ENCODE results near the gene FHAD1. TPM values are rescaled to one million over a fixed set of nuclear protein-coding genes. Genes with fewer than 3 reads are reported as not detected.

FHAD1 gene
- total and polyA plus RNA-seq, 9 of the 15 experiments (the other 6 are each of a cell fraction or from before 2014, with no cell fraction given) = 0.32 to 2.1 (median 1.5) TPM; not detected in 1

DNA sequence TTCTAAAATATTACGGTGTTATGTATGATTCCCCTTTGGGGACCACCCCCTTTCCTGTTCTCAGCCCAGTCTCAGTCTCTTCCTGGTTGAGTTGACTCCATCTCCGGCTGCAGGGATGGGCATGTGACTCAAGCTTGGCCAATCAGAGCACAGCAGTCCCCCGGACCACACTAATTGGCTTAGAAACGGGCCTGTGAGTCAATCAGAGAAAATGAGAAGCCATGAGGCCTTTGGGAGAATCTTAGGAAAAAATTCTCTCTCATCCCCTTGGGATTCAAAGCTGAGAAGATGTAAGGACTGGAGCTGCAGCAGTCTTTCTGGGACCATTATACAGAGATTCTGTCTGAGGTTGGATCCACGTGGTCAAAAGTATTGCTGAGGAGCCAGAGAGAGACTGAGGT is 10.7 kb upstream of the FHAD1 start (continued):
- peak; percentile 54; the same call in 1 of the 2 replicates for TF ChIP-seq MGA (IDR thresholded peaks at IDR 0.05)
- TF ChIP-seq SMAD1 (IDR thresholded peaks at IDR 0.05; ENCODE audit: low read depth, low read length, partially characterized antibody) = no peak
- TF ChIP-seq KLF10 (CRISPR knock-in tag; IDR thresholded peaks at IDR 0.05) = no peak
- TF ChIP-seq ZNF592 (IDR thresholded peaks at IDR 0.05) = no peak
- peak; percentile 89 for TF ChIP-seq RAD51 (IDR thresholded peaks at IDR 0.05; ENCODE audit: borderline replicate concordance, low read depth)
- TF ChIP-seq CREB1 (IDR thresholded peaks at IDR 0.05) = no peak
- TF ChIP-seq CREB1 (CRISPR knock-in tag; IDR thresholded peaks at IDR 0.05) = no peak
- TF ChIP-seq ZFX (CRISPR knock-in tag; IDR thresholded peaks at IDR 0.05) = no peak
- TF ChIP-seq NFE2 (IDR thresholded peaks at IDR 0.05; ENCODE audit: low read depth) = no peak
- 0 out of 2 replicates have a peak, but pooled peaks have one; percentile 49 for TF ChIP-seq ZNF175 (CRISPR knock-in tag; IDR thresholded peaks at IDR 0.05; ENCODE audit: low read depth)
- no peak for TF ChIP-seq ZNF134 (CRISPR knock-in tag; conservative IDR thresholded peaks at IDR 0.05)
- no peak for TF ChIP-seq DEAF1 (CRISPR knock-in tag; IDR thresholded peaks at IDR 0.05)

Data from K562 (cell line).